Astrocyte of the spinal cord (primary cell): Measurements from ENCODE around the gene DUSP5.

Experiments
- DNase-seq: peaks from one replicate; pipeline ENCODE4 v3.0.0; 2011; ENCODE audit warnings: low read depth, low spot score
- H3K4me3 ChIP-seq: 2 replicates; pipeline ENCODE4 v1.5.1; 2011; ENCODE audit warnings: low read depth, mild to moderate bottlenecking, low read length, moderate library complexity
- in situ Hi-C: cut with HindIII; loops from 2 replicates; pipeline ENCODE4 v1.10.0; 2017; ENCODE audit warnings: low sequenced_read_pairs
- TF ChIP-seq, protein P1 (sequence below): IDR thresholded peaks from 2 replicates; pipeline ENCODE4 v1.5.1; 2012; ENCODE audit warnings: low read depth, mild to moderate bottlenecking, low read length, inconsistent platforms

DUSP5 gene

DNA sequence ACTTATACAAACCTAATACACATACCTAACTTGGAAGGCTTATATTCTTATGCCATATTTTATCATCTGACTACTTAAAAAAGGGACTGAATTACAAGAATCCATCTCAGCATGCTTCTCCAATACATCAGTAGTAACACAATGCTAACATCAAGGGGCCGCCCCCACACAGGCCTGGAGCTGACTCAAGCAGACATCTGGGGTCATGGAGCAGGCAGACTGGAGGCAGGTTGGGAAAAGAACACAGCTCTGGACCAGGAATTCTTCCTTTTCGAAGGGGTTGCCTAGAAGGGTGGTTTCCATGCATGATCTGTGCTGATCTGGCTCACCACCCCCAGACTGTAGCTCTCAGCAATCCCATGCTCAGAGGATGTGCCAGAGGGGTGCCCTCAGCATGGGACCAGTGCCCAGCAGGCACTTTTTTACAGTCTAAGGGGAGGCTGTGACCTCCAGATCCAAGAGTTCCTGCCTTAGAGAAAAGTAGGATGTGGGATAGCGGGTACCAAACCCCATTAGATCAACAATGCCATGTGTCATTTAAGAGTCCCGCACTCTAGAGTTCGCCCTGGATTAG lies 26.1 kb upstream of the DUSP5 start:
- DNase-seq = peak; percentile 74
- in situ Hi-C loops = no loop called here
- TF ChIP-seq, protein P1, sequence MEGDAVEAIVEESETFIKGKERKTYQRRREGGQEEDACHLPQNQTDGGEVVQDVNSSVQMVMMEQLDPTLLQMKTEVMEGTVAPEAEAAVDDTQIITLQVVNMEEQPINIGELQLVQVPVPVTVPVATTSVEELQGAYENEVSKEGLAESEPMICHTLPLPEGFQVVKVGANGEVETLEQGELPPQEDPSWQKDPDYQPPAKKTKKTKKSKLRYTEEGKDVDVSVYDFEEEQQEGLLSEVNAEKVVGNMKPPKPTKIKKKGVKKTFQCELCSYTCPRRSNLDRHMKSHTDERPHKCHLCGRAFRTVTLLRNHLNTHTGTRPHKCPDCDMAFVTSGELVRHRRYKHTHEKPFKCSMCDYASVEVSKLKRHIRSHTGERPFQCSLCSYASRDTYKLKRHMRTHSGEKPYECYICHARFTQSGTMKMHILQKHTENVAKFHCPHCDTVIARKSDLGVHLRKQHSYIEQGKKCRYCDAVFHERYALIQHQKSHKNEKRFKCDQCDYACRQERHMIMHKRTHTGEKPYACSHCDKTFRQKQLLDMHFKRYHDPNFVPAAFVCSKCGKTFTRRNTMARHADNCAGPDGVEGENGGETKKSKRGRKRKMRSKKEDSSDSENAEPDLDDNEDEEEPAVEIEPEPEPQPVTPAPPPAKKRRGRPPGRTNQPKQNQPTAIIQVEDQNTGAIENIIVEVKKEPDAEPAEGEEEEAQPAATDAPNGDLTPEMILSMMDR = no peak
- no peak overlapping the region for H3K4me3 ChIP-seq

DNA sequence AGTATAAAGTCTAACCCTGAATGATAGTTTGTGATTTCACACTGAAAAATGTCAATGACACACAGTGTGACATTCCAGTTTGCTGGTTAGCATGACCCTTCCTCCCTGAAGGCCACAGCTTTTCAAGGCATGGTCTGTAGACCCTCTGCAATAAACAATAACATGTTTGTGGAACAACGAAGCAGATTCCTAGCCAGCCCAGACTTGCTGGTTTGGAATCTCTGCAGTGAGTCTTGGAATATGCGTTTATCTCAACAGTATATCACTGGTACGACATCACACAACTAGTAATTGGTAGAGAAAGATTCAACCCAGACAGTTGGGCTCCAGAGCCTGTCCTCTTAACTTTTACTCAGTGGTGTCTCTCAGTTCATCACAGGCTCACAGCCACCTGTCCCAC lies 23.7 kb upstream of the DUSP5 start:
- no peak overlapping the region for H3K4me3 ChIP-seq
- TF ChIP-seq, protein P1 = no peak
- DNase-seq = no peak
- in situ Hi-C loops = no loop called here

DNA sequence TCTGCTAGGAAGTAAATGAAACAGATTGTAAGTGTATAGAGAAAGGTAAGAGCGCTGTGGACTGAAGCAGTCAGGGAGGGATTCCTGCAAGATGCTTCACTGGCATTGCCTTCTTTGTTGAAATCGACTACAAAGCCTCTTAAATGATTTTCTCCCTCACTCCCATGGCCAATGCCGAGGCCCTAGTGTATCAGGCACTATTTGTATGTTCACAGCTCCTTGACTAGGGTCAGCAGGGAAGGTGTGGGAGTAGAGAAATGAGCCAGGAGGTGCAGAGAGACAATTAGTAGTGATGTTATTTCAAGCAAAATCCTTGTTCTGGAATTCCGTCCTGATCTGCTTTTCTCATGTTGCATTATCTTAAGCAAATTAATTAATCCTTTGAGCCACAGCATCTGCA lies 22.9 kb upstream of the DUSP5 start:
- TF ChIP-seq, protein P1 = no peak
- no peak overlapping the region for H3K4me3 ChIP-seq
- no peak for DNase-seq
- in situ Hi-C loops = no loop called here

DNA sequence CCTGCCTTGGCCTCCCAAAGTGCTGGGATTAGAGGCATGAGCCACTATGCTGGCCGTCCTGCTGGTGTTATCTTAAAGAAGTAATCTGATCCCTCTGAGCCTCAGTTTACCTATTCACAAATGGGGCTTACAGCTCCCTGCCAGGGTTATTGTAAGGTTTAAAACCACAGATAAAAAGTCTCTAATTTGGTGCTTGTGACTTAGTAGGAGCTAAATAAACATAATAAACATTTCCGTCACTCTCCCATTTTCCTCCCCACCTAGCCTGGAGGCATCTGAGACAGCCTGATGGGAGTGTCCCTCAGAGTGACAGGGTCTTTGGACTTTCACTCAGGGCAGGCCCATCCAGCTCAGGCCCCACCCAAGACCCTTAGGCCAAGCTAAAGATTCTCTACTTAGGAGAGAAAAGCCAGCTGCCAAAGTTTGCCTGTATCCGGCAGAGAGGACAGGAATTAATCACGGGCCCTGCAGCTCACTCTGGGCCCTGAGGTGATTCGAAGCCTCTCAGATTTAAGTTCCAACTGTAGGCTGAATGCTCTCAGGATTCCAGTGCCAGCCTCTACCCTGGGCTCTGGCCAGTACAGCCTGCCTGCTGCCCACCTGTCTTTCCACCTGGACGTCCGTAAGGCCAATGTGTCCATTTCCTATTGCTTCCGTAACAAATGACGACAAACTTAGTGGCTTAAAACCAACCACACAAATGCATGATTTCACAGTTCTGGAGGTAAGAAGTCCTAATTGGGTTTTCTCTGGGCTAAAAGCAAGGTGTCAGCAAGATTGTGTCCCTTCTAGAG lies 21.8 kb upstream of the DUSP5 start:
- no peak overlapping the region for H3K4me3 ChIP-seq
- in situ Hi-C loops = no loop called here
- DNase-seq = no peak
- TF ChIP-seq, protein P1 = no peak

DNA sequence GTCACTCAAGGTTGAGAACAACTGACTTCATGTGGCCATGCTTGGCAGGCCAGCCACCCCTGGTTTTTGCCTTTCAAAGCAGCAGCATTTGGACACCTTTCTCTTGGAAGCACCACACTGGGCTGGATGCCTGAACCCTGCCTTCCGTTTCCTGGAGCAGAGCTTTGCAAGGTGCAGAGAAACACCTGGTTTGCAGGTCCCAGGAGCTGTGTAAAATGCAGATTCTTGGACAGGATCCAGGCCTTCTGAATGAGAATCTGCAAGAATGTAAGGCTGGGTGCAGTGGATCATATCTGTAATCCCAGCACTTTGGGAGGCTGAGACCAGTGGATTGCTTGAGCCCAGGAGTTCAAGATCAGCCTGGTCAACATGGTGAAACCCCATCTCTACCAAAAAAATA lies 18.0 kb upstream of the DUSP5 start:
- TF ChIP-seq, protein P1 = no peak
- DNase-seq = no peak
- in situ Hi-C loops = no loop called here
- no peak overlapping the region for H3K4me3 ChIP-seq

DNA sequence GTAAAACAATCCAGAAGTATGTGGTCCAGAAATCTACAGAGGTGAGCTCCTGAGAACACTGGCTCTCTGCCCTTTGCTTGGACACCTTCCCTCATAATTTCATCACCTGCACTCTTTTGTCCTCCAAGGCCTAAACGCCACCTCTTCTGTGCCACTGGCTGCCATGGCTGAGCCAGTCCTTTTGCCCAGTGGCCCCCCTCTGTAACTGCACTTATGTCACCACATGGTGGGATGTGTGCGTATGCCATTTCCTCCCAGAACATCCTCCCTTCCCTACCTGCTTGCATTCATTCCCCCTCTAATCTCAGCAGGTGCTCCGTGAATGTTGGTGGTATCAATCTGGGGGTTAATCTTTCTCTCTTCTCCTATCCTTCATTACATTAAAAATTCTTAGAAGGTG lies 17.3 kb upstream of the DUSP5 start:
- in situ Hi-C loops = no loop called here
- no peak overlapping the region for H3K4me3 ChIP-seq
- TF ChIP-seq, protein P1 = no peak
- no peak for DNase-seq
